Retina (tissue), 1 donor: ENCODE measurements around the gene WNT1.
A peak's percentile ranks its signal among the peaks of the same experiment; 100 is the strongest.

Source experiments
- DNase-seq: peaks from one replicate; pipeline ENCODE4 v3.0.0-alpha.2; 2016

The WNT1 gene

GRCh38 chr12:48978291-48978740 lies at the start of gene WNT1:
Gene WNT1 (plus strand): TSS chr12:48978322. CDS start chr12:48978651, 329 bp downstream.
- no peak for DNase-seq

GRCh38 chr12:48929551-48929950 lies 48.6 kb upstream of the WNT1 start:
- no peak for DNase-seq

GRCh38 chr12:48930475-48930874 lies 47.6 kb upstream of the WNT1 start:
- no peak for DNase-seq

GRCh38 chr12:48932878-48933277 lies 45.2 kb upstream of the WNT1 start:
- no peak for DNase-seq

- no peak for DNase-seq
These were observed 44.3 kb upstream of the WNT1 start for GRCh38 chr12:48933664-48934311.

- DNase-seq, result no peak
These were observed 43.8 kb upstream of the WNT1 start for GRCh38 chr12:48934312-48934706.

GRCh38 chr12:48936379-48936979 lies 41.6 kb upstream of the WNT1 start:
- DNase-seq, result peak; percentile 77

- no peak for DNase-seq
These were observed 41.0 kb upstream of the WNT1 start for GRCh38 chr12:48937170-48937569.

GRCh38 chr12:48938805-48939204 lies 39.3 kb upstream of the WNT1 start:
- DNase-seq, result no peak

GRCh38 chr12:48940181-48940580 lies 37.9 kb upstream of the WNT1 start:
- no peak for DNase-seq

GRCh38 chr12:48943221-48943620 lies 34.9 kb upstream of the WNT1 start:
- no peak for DNase-seq

- no peak for DNase-seq
These were observed 31.9 kb upstream of the WNT1 start for GRCh38 chr12:48946205-48946604.

- DNase-seq, result no peak
These were observed 31.2 kb upstream of the WNT1 start for GRCh38 chr12:48946943-48947342.

GRCh38 chr12:48947727-48948126 lies 30.4 kb upstream of the WNT1 start:
- no peak for DNase-seq

- DNase-seq, result no peak
These were observed 25.4 kb upstream of the WNT1 start for GRCh38 chr12:48952691-48953090.

- no peak for DNase-seq
These were observed 24.1 kb upstream of the WNT1 start for GRCh38 chr12:48954061-48954460.

- DNase-seq, result no peak
These were observed 23.2 kb upstream of the WNT1 start for GRCh38 chr12:48954841-48955501.

GRCh38 chr12:48956279-48957140 lies 21.6 kb upstream of the WNT1 start:
- peak; percentile 83 for DNase-seq

GRCh38 chr12:48957141-48958048 lies 20.7 kb upstream of the WNT1 start, which contains the start of gene ARF3:
Gene ARF3 (minus strand): TSS chr12:48957487. CDS start chr12:48941095, 16,392 bp downstream.
- DNase-seq, result peak; percentile 95

- no peak for DNase-seq
These were observed 20.1 kb upstream of the WNT1 start for GRCh38 chr12:48958049-48958388.

- DNase-seq, result no peak
These were observed 17.3 kb upstream of the WNT1 start for GRCh38 chr12:48960834-48961233.

- no peak for DNase-seq
These were observed 16.8 kb upstream of the WNT1 start for GRCh38 chr12:48961331-48961730.
